GM19328 (cell line): Measurements from ENCODE around the gene CARS1.
"Not testable (repeated sequence)": the region's sequence is repeated elsewhere in the genome, so short reads cannot be mapped to it uniquely, and the experiment has no call there.

Experiments
- ATAC-seq: cut with Tn5 transposase; IDR thresholded peaks from one replicate; pipeline ENCODE4 v1.9.1; 2021; ENCODE audit warnings: mild to moderate bottlenecking, moderate library complexity; ENCODE audit not compliant: unreplicated experiment

CARS1 gene

DNA sequence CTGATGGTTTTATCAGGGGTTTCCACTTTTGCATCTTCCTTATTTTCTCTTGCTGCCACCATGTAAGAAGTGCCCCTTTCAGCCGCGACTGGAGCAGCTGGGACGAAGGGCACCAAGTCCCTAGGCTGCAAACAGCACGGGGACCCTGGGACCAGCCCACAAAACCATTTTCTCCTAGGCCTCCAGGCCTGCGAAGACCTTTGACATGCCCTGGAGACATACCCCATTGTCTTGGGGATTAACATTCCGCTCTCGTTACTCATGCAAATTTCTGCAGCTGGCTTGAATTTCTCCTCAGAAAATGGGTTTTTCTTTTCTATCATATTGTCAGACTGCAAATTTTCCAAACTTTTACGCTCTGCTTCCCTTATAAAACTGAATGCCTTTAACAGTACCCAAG lies 6.7 kb upstream of the CARS1 start:
- ATAC-seq, result not testable (repeated sequence)

- not testable (repeated sequence) for ATAC-seq
Observed at GRCh38 chr11:3063432-3063831, 6.2 kb upstream of the CARS1 start.

- ATAC-seq, result no peak
Observed at GRCh38 chr11:3060436-3061025, 3.3 kb upstream of the CARS1 start.

GRCh38 chr11:3058753-3059664 lies 1.8 kb upstream of the CARS1 start:
- ATAC-seq, result no peak

- no peak for ATAC-seq
Observed at GRCh38 chr11:3056296-3057068, 741 bp downstream of the CARS1 start.

- ATAC-seq, result no peak
Observed at GRCh38 chr11:3055891-3056290, 1.3 kb downstream of the CARS1 start.

GRCh38 chr11:3052567-3052966 lies 4.7 kb downstream of the CARS1 start:
- ATAC-seq, result no peak

- no peak for ATAC-seq
Observed at GRCh38 chr11:3052109-3052479, 5.1 kb downstream of the CARS1 start.

DNA sequence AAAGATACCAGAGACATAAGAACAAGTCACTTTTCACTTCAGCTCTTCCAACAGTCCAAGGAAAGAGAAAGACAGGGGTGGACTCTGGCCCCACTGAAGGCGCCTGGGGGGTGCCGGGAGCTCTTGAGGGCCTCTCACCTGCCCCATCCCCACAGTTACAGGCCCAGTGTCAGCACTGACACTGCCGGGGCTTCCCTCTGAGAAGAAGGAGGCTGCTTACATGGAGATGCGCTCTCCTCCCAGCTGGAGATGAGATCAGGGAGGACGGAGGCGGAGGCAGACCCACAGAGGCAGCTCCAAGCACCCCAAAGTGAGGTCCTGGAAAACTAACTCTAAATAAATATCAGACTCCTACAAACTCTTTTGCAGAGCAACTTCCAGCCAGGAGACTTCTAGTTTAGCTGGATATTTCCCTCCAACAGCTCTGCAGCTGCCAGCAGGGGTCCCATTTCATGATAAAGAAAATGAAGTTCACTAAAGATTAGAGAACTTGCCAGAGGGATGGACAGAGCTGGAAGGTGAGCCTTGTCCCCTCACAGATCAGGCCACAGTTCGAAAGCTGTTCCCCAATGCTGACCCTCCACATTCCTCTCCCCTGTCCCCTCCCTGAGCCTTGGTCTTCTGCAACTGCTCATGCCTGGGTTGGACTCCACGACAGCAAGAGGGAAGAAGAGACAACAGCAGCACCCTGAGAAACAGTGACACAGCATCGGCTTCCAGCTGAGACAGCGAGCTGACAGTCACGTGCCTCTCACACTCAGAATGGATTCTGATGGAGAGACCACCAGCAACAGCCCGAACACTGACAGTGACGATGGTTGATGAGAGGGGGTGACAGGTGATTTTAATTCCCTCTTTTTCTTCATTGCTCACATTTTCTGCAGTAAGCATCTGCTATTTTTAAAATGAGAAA lies 5.8 kb downstream of the CARS1 start:
- no peak for ATAC-seq

- ATAC-seq, result no peak
Observed at GRCh38 chr11:3050386-3051195, 6.6 kb downstream of the CARS1 start.

- peak; percentile 84 for ATAC-seq
Observed at GRCh38 chr11:3049430-3050243, 7.6 kb downstream of the CARS1 start.

- ATAC-seq, result no peak
Observed at GRCh38 chr11:3047637-3048036, 9.6 kb downstream of the CARS1 start.

- ATAC-seq, result no peak
Observed at GRCh38 chr11:3046641-3047040, 10.6 kb downstream of the CARS1 start.

GRCh38 chr11:3046190-3046589 lies 11.0 kb downstream of the CARS1 start:
- ATAC-seq, result no peak

GRCh38 chr11:3044915-3045314 lies 12.3 kb downstream of the CARS1 start:
- no peak for ATAC-seq

DNA sequence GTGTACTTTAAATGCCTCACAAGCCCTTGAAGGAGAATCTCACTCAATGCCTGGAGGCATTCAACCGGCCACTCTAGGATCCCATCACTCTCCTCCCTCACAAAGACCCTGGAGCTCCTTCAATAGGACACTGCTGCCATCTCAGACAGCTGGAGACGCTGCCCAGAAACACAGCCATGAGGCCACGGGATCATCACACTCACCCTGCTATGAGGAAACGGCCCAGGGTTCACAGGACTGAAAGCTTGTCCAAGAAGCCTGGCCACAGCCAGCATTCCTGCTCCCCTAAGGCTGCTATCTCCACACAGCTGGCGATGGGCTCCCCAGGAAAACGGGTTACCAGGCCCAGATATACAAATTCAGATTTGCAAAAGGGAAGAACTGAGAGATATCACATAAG lies 13.2 kb downstream of the CARS1 start:
- no peak for ATAC-seq

DNA sequence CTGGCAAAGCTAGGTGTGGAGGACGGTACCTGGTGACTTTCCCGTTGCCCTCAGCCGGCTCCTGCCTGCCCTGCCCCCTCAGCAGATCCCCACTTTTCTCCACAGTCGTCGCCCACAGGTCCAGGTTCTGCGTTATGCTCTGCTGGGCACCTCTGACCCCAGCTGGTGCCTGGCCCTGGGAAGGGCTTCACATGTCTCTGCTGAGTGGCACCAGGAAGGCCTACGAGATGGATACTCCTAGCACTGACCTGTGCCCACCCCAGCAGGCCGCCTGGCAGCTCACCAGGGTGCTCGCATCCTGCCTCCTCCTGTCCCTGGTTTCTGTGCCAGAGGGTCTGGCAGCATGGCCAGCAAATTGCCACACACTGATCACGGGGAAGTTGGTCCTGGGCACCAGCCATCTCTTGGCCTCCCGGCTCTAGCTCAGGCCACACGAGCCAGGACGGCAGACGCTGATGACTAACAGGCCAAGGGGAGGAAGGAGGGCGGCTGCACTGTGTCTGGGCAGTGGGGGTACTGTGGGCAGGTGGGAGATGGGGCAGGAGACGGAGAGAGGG lies 13.8 kb downstream of the CARS1 start:
- ATAC-seq, result no peak

GRCh38 chr11:3042496-3043314 lies 14.5 kb downstream of the CARS1 start:
- ATAC-seq, result no peak
